Caco-2 (cell line): Measurements from ENCODE around the gene GALP. TPM values are rescaled to one million over a fixed set of nuclear protein-coding genes. Genes with fewer than 3 reads are reported as not detected.

ENCODE experiments used
- BruUV-seq: library from RNA; stranded (reverse); fragments of 400-500 nt; replicated peaks from 2 replicates; lab custom pipeline; 2021; lab: Mats Ljungman, UMichigan
- CTCF ChIA-PET: fragments of 300-600 bp; sonication (Branson Sonifier 250); formaldehyde crosslinking; loops from one replicate; lab custom pipeline; 2022; ENCODE audit warnings: antibody characterized with exemption; lab: Charles Lee
- POLR2A ChIA-PET: fragments of 300-600 bp; sonication (Branson Sonifier 250); formaldehyde crosslinking; loops from one replicate; lab custom pipeline; 2022; ENCODE audit warnings: antibody characterized with exemption; lab: Charles Lee
- DNase-seq, 2 experiments: peaks; one replicate each; pipeline versions ENCODE4 v3.0.0 to v3.0.0-alpha.2; 2020 to 2022
- H3K27me3 ChIP-seq: replicated peaks from 2 replicates; pipeline ENCODE4 v1.6.0; 2011; ENCODE audit warnings: low read length; ENCODE audit not compliant: control insufficient read depth, insufficient read depth
- H3K36me3 ChIP-seq: 2 replicates; pipeline ENCODE4 v1.5.1; 2011; ENCODE audit warnings: low read length; ENCODE audit not compliant: control insufficient read depth, insufficient read depth
- H3K4me1 ChIP-seq: fragments of 250-450 bp; sonication (Bioruptor Pico); 2 replicates; pipeline ENCODE4 v1.5.1; 2020; ENCODE audit warnings: mild to moderate bottlenecking
- H3K4me3 ChIP-seq: 2 replicates; pipeline ENCODE4 v1.5.1; 2011; ENCODE audit warnings: low read depth, mild to moderate bottlenecking, control low read depth, low read length
- H3K9me3 ChIP-seq: fragments of 250-450 bp; sonication (Bioruptor Pico); 2 replicates; pipeline ENCODE4 v1.5.1; 2020; ENCODE audit warnings: mild to moderate bottlenecking, moderate library complexity
- H3K27ac Mint-ChIP-seq: one replicate; pipeline ENCODE4 v1.8.0; 2022; ENCODE audit warnings: mixed read lengths; ENCODE audit not compliant: unreplicated experiment
- H3K27me3 Mint-ChIP-seq: one replicate; pipeline ENCODE4 v1.8.0; 2022; ENCODE audit warnings: mixed read lengths; ENCODE audit not compliant: insufficient read depth, unreplicated experiment
- H3K36me3 Mint-ChIP-seq: one replicate; pipeline ENCODE4 v1.8.0; 2022; ENCODE audit warnings: mild to moderate bottlenecking, mixed read lengths; ENCODE audit not compliant: insufficient read depth, unreplicated experiment
- H3K4me1 Mint-ChIP-seq: one replicate; pipeline ENCODE4 v1.8.0; 2022; ENCODE audit warnings: low read depth, mixed read lengths; ENCODE audit not compliant: unreplicated experiment
- H3K4me3 Mint-ChIP-seq: one replicate; pipeline ENCODE4 v1.8.0; 2022; ENCODE audit warnings: mild to moderate bottlenecking, moderate library complexity, mixed read lengths; ENCODE audit not compliant: unreplicated experiment
- H3K9me3 Mint-ChIP-seq: one replicate; pipeline ENCODE4 v1.8.0; 2022; ENCODE audit warnings: mixed read lengths; ENCODE audit not compliant: unreplicated experiment
- CTCF ChIP-seq, 2 experiments: fragments of 200-600 bp in 1 of 2; IDR thresholded peaks; 1 replicate in 1 of 2; 2 replicates in 1 of 2; pipeline versions ENCODE4 v1.5.1 to v1.8.0; 2011 to 2022; ENCODE audit warnings: antibody characterized with exemption in 1 of 2, control low read depth in 1 of 2, inconsistent platforms in 1 of 2, low read depth in 1 of 2, low read length in 1 of 2, mild to moderate bottlenecking in 1 of 2, moderate library complexity in 1 of 2; ENCODE audit not compliant: insufficient read depth in 1 of 2, severe bottlenecking in 1 of 2, unreplicated experiment in 1 of 2
- intact Hi-C: fragments of 100-400 bp; cut with micrococcal nuclease; formaldehyde crosslinking; loops from one replicate; pipeline ENCODE4 v1.10.0; 2022; ENCODE audit not compliant: unreplicated experiment
- total RNA-seq: library from RNA; stranded (reverse); gene quantifications from 2 replicates; pipeline ENCODE4 v1.2.3, GENCODE V29; 2022

GALP gene
- total RNA-seq, 1 experiment from 2014 or later, result not detected

- DNase-seq, result no peak
- H3K27me3 Mint-ChIP-seq, result no peaks in the 10 kb centered on the region
- no peaks in the 10 kb centered on the region for H3K4me1 Mint-ChIP-seq
- no peaks in the 10 kb centered on the region for H3K27me3 ChIP-seq
- peaks cover 50% of the 10 kb centered on the region for H3K36me3 Mint-ChIP-seq
- BruUV-seq, result no TSS peak
- H3K36me3 ChIP-seq, result peaks cover 3% of the 10 kb centered on the region
- ChIA-PET POLR2A (no interaction called here), CTCF (interaction anchor here (0.5 kb wide), 1 partner anchor 95 kb away, joined by 3 read pairs; no protein-coding TSS in a partner anchor)
- no peak overlapping the region for H3K27ac Mint-ChIP-seq
- no peaks in the 10 kb centered on the region for H3K9me3 Mint-ChIP-seq
- no peak overlapping the region for H3K4me3 Mint-ChIP-seq
- intact Hi-C loops, result no loop called here
- H3K4me1 ChIP-seq, result no peaks in the 10 kb centered on the region
- H3K4me3 ChIP-seq, result no peak overlapping the region
- H3K9me3 ChIP-seq, result no peaks in the 10 kb centered on the region
- no peak for TF ChIP-seq CTCF (IDR thresholded peaks at IDR 0.05; ENCODE audit: insufficient read depth in 1 of 2, low read depth in 1 of 2, low read length in 1 of 2, severe bottlenecking in 1 of 2, unreplicated experiment in 1 of 2)
Measured at GRCh38 chr19:56158170-56158757, 17.5 kb upstream of the GALP start.

- intact Hi-C loops, result no loop called here
- ChIA-PET POLR2A (no interaction called here), CTCF (interaction anchor here (0.5 kb wide), 1 partner anchor 95 kb away, joined by 3 read pairs; no protein-coding TSS in a partner anchor)
- Mint-ChIP-seq H3K4me1 (no peaks in the 10 kb centered on the region), H3K36me3 (peaks cover 45% of the 10 kb centered on the region), H3K27me3 (no peaks in the 10 kb centered on the region), H3K9me3 (no peaks in the 10 kb centered on the region), H3K27ac (no peak overlapping the region), H3K4me3 (no peak overlapping the region)
- DNase-seq, result no peak
- BruUV-seq, result no TSS peak
- Histone ChIP-seq H3K27me3 (no peaks in the 10 kb centered on the region), H3K9me3 (no peaks in the 10 kb centered on the region), H3K4me1 (no peaks in the 10 kb centered on the region), H3K4me3 (no peak overlapping the region), H3K36me3 (peaks cover 3% of the 10 kb centered on the region)
- no peak for TF ChIP-seq CTCF (IDR thresholded peaks at IDR 0.05; ENCODE audit: insufficient read depth in 1 of 2, low read depth in 1 of 2, low read length in 1 of 2, severe bottlenecking in 1 of 2, unreplicated experiment in 1 of 2)
Measured at GRCh38 chr19:56159009-56159559, 16.7 kb upstream of the GALP start.

- H3K9me3 Mint-ChIP-seq, result no peaks in the 10 kb centered on the region
- no peak for TF ChIP-seq CTCF (IDR thresholded peaks at IDR 0.05; ENCODE audit: insufficient read depth in 1 of 2, low read depth in 1 of 2, low read length in 1 of 2, severe bottlenecking in 1 of 2, unreplicated experiment in 1 of 2)
- no peaks in the 10 kb centered on the region for H3K4me1 Mint-ChIP-seq
- ChIA-PET POLR2A (no interaction called here), CTCF (no interaction called here)
- H3K36me3 ChIP-seq, result peaks cover 2% of the 10 kb centered on the region
- H3K9me3 ChIP-seq, result no peaks in the 10 kb centered on the region
- peaks cover 44% of the 10 kb centered on the region for H3K36me3 Mint-ChIP-seq
- no peaks in the 10 kb centered on the region for H3K27me3 ChIP-seq
- no TSS peak for BruUV-seq
- intact Hi-C loops, result no loop called here
- H3K27me3 Mint-ChIP-seq, result no peaks in the 10 kb centered on the region
- H3K4me3 Mint-ChIP-seq, result no peak overlapping the region
- no peak overlapping the region for H3K27ac Mint-ChIP-seq
- H3K4me1 ChIP-seq, result no peaks in the 10 kb centered on the region
- H3K4me3 ChIP-seq, result no peak overlapping the region
- no peak for DNase-seq
Measured at GRCh38 chr19:56159622-56160271, 16.1 kb upstream of the GALP start.
